Kidney (tissue), 14 donors: ENCODE data around the gene PRKAG2. TPM values are rescaled to one million over a fixed set of nuclear protein-coding genes. Genes with fewer than 3 reads are reported as not detected.

Experiments used
- DNase-seq, 5 donors: peaks; one replicate each; pipeline ENCODE4 v3.0.0-alpha.2; 2013 to 2020
- FAIRE-seq: peaks from 2 replicates; lab custom pipeline; 2012; peaks lifted over from hg19 to GRCh38; lab: Jason Lieb, UNC
- H3K27ac ChIP-seq, 2 donors: one replicate each; pipeline ENCODE4 v1.7.0; 2013; ENCODE audit warnings: low read depth in 2 of 2, low read length in 2 of 2, inconsistent platforms in 1 of 2
- H3K27me3 ChIP-seq: one replicate; pipeline ENCODE4 v1.7.1; 2013; ENCODE audit warnings: low read length, inconsistent platforms; ENCODE audit not compliant: control insufficient read depth, insufficient read depth
- H3K36me3 ChIP-seq, 3 donors: one replicate each; pipeline versions ENCODE4 v1.7.0 to v1.7.1; 2013; ENCODE audit warnings: low read length in 3 of 3, control low read depth in 1 of 3, inconsistent platforms in 1 of 3; ENCODE audit not compliant: insufficient read depth in 3 of 3, control insufficient read depth in 2 of 3
- H3K4me1 ChIP-seq, 3 donors: one replicate each; pipeline versions ENCODE4 v1.7.0 to v1.7.1; 2013; ENCODE audit warnings: low read length in 3 of 3, inconsistent platforms in 1 of 3, low read depth in 1 of 3; ENCODE audit not compliant: control insufficient read depth in 2 of 3, insufficient read depth in 2 of 3
- H3K4me3 ChIP-seq, 3 donors: one replicate each; pipeline versions ENCODE4 v1.7.0 to v1.8.1; 2013; ENCODE audit warnings: low read length in 3 of 3, control low read depth in 1 of 3, inconsistent platforms in 1 of 3
- H3K9ac ChIP-seq, 3 donors: one replicate each; pipeline versions ENCODE4 v1.7.0 to v1.7.1; 2013; ENCODE audit warnings: low read length in 3 of 3, control low read depth in 1 of 3, inconsistent platforms in 1 of 3
- H3K9me3 ChIP-seq, 3 donors: one replicate each; pipeline versions ENCODE4 v1.7.0 to v1.7.1; 2013; ENCODE audit warnings: low read length in 3 of 3, control low read depth in 1 of 3, inconsistent platforms in 1 of 3; ENCODE audit not compliant: control insufficient read depth in 2 of 3, insufficient read depth in 1 of 3
- intact Hi-C: fragments of 100-400 bp; cut with DNase I; formaldehyde crosslinking; loops from one replicate; pipeline ENCODE4 v1.11.1; 2022
- polyA plus RNA-seq: library from polyadenylated mRNA; stranded (reverse); fragments of 350-450 nt; fragmentation: Illumina TruSeq; extraction: RNeasy Lipid Tissue Mini Kit (QIAGEN cat#74804); gene quantifications from one replicate; pipeline ENCODE4 v1.2.3, GENCODE V29; 2014; ENCODE audit warnings: low read depth, low replicate concordance; ENCODE audit not compliant: insufficient read depth
- total RNA-seq: library from RNA; stranded (reverse); fragmentation: NEBNext Ultra II Directional; extraction: Animal tissue kit (Norgen Biotek cat#: 25700); gene quantifications from one replicate; pipeline ENCODE4 v1.2.1, GENCODE V29; 2021
- TF ChIP-seq, protein P1 (sequence below): IDR thresholded peaks from 3 replicates; pipeline ENCODE4 v1.5.1; 2012; ENCODE audit warnings: mild to moderate bottlenecking, moderate library complexity, borderline replicate concordance; ENCODE audit not compliant: insufficient read depth; ENCODE audit errors: extremely low read depth
- donor health status: control.
- donor health status: control.
- donor health status: control.
- donor health status: control.
- donor health status: control.
- donor health status: DM: yes; HTN: yes; CAD: no.
- donor health status: Normal renal cell carcinoma (clear cell type).

PRKAG2 gene
- total and polyA plus RNA-seq, 2 donors from 2014 or later = 40.7 to 40.9 TPM

DNA sequence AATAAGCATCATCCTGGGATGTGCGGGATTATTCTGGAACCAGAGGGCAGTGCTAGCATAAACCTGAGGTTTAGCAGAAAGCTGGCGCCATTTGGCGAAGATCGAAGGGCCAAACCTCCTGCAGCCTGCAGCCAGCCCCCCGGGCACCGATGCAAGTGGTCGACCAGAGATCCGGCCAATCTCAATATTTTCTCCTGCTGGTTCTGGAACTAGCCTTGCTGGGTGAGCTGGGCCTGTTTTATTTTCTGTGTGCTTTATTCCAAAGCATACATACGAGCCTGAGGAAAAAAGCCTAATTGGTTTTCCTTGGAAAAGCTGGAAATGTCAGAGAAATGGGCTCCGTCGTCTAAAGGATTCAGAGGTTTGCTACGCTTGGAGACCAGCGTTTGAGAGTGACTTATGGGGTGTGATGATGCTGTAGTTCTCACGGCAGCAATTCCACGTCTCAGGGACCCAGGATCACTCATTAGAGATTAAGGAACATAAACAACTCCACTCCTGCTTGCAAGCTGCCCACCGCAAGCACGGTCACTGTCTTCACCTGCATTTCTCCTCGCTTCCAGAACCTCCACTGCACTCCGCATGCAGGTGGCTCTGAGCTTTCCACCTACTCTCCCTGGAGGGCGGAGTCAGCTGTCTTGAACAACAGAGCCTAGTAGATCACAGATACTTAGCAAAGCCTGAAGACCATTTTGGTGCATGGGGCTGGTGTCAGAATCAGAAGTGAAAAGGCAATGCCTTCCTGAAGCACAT, 60.2 kb downstream of the PRKAG2 start:
- H3K4me1 ChIP-seq = peaks cover 0 to 7% (median 3%) of the 10 kb centered on the region in 3 donors
- intact Hi-C loops = no loop called here
- H3K27me3 ChIP-seq = no peaks in the 10 kb centered on the region
- no peak for FAIRE-seq
- no peaks in the 10 kb centered on the region for H3K36me3 ChIP-seq
- no peaks in the 10 kb centered on the region for H3K9me3 ChIP-seq
- no peak overlapping the region for H3K27ac ChIP-seq
- H3K9ac ChIP-seq = no peak overlapping the region
- H3K4me3 ChIP-seq = no peak overlapping the region
- TF ChIP-seq, protein P1, sequence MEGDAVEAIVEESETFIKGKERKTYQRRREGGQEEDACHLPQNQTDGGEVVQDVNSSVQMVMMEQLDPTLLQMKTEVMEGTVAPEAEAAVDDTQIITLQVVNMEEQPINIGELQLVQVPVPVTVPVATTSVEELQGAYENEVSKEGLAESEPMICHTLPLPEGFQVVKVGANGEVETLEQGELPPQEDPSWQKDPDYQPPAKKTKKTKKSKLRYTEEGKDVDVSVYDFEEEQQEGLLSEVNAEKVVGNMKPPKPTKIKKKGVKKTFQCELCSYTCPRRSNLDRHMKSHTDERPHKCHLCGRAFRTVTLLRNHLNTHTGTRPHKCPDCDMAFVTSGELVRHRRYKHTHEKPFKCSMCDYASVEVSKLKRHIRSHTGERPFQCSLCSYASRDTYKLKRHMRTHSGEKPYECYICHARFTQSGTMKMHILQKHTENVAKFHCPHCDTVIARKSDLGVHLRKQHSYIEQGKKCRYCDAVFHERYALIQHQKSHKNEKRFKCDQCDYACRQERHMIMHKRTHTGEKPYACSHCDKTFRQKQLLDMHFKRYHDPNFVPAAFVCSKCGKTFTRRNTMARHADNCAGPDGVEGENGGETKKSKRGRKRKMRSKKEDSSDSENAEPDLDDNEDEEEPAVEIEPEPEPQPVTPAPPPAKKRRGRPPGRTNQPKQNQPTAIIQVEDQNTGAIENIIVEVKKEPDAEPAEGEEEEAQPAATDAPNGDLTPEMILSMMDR = no peak
- DNase-seq = peak in 1 of 5 donors; percentile 15

DNA sequence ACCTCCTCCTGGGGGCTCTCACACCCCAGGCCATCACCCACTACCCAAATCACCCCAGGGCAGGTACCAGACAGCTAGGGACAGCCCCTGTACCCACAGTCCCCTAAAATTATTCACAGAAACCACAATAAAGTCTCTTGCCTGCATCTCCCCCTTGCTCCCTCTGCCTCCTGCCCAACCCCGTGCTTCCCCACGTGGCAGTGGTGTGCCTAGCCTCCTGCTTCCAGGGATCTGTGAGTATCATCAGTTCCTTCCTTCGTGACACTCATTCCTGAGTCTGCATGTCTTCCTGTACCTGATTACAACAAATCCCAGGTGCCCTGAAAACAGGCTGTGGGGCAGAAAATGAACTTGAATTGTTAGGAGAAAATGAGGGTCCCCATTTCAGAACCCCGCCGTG, 61.5 kb downstream of the PRKAG2 start:
- Histone ChIP-seq H3K9ac (no peak overlapping the region), H3K27ac (no peak overlapping the region), H3K4me1 (peaks cover 0 to 8% (median 3%) of the 10 kb centered on the region in 3 donors), H3K27me3 (no peaks in the 10 kb centered on the region), H3K36me3 (no peaks in the 10 kb centered on the region), H3K9me3 (no peaks in the 10 kb centered on the region), H3K4me3 (no peak overlapping the region)
- no peak for FAIRE-seq
- TF ChIP-seq, protein P1 = no peak
- intact Hi-C loops = no loop called here
- no peak for DNase-seq

DNA sequence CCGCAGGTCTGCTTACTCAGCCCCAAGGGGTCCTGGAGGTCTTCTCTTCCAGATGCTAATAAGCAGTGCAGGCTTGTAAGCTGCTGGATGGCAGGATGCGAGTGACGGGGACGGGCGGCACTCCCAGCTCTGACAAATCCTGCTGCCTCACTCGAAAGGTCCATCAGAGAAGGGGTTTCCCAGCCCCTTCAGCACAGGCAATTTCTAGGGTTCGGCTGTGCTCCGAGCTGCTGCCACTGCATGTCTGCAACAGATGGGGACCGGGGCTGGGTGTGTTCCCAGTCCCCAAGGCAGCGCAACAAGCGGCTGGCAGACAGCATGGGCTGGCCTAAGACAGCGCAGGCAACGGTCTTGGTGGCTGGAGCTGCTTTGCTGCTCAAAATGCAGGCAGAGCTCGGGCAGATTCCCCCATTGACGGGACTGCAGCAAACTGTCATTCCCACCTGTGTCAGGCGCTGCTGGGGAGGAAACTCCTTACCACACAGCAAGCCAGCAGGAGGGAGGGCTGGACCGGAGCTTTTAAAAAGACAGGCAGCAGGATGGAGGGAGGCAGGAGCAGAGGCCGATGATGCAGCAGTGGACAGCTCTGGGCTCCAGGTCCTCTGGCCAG, 62.4 kb downstream of the PRKAG2 start:
- Histone ChIP-seq H3K36me3 (no peaks in the 10 kb centered on the region), H3K4me1 (peaks cover 0 to 5% (median 3%) of the 10 kb centered on the region in 3 donors), H3K27ac (no peak overlapping the region), H3K4me3 (no peak overlapping the region), H3K9ac (no peak overlapping the region), H3K9me3 (no peaks in the 10 kb centered on the region), H3K27me3 (no peaks in the 10 kb centered on the region)
- DNase-seq (peak in 1 of 5 donors; percentile 66), FAIRE-seq (no peak)
- TF ChIP-seq, protein P1 = no peak
- intact Hi-C loops = no loop called here
